ENCODE measurements around the gene RABGEF1.
"Not testable (repeated sequence)": the region's sequence is repeated elsewhere in the genome, so short reads cannot be mapped to it uniquely, and the experiment has no call there.

Gene RABGEF1

GRCh38 chr7:66758950-66759628, 18.6 kb downstream of the RABGEF1 start:
- Histone ChIP-seq H3K4me3 (ENCODE audit: low read length) (no peak overlapping the region), H3K36me3 (ENCODE audit: insufficient read depth, low read length) (no peaks in the 10 kb centered on the region), H3K4me1 (ENCODE audit: insufficient read depth, low read length) (no peaks in the 10 kb centered on the region), H2AFZ (ENCODE audit: low read depth, low read length) (no peak overlapping the region), H3K27me3 (ENCODE audit: insufficient read depth, low read length) (no peaks in the 10 kb centered on the region), H3K9me3 (ENCODE audit: low read length) (peaks cover 2% of the 10 kb centered on the region)

GRCh38 chr7:66763183-66763582, 22.6 kb downstream of the RABGEF1 start:
- not testable (repeated sequence) for H3K4me3 ChIP-seq (ENCODE audit: low read length); H2AFZ ChIP-seq (ENCODE audit: low read depth, low read length); H3K9me3 ChIP-seq (ENCODE audit: low read length); H3K36me3 ChIP-seq (ENCODE audit: insufficient read depth, low read length); H3K4me1 ChIP-seq (ENCODE audit: insufficient read depth, low read length); H3K27me3 ChIP-seq (ENCODE audit: insufficient read depth, low read length)

- H3K9me3 ChIP-seq (ENCODE audit: low read length); H3K27me3 ChIP-seq (ENCODE audit: insufficient read depth, low read length); H3K36me3 ChIP-seq (ENCODE audit: insufficient read depth, low read length); H3K4me1 ChIP-seq (ENCODE audit: insufficient read depth, low read length); H3K4me3 ChIP-seq (ENCODE audit: low read length); H2AFZ ChIP-seq (ENCODE audit: low read depth, low read length): not testable (repeated sequence)
Measured at GRCh38 chr7:66763633-66764355, 23.3 kb downstream of the RABGEF1 start.

- not testable (repeated sequence) for H3K36me3 ChIP-seq (ENCODE audit: insufficient read depth, low read length); H3K4me3 ChIP-seq (ENCODE audit: low read length); H3K9me3 ChIP-seq (ENCODE audit: low read length); H3K27me3 ChIP-seq (ENCODE audit: insufficient read depth, low read length); H3K4me1 ChIP-seq (ENCODE audit: insufficient read depth, low read length); H2AFZ ChIP-seq (ENCODE audit: low read depth, low read length)
Measured at GRCh38 chr7:66764905-66765304, 24.4 kb downstream of the RABGEF1 start.

- H3K4me3 ChIP-seq (ENCODE audit: low read length); H3K4me1 ChIP-seq (ENCODE audit: insufficient read depth, low read length); H3K36me3 ChIP-seq (ENCODE audit: insufficient read depth, low read length); H3K27me3 ChIP-seq (ENCODE audit: insufficient read depth, low read length); H2AFZ ChIP-seq (ENCODE audit: low read depth, low read length); H3K9me3 ChIP-seq (ENCODE audit: low read length): not testable (repeated sequence)
Measured at GRCh38 chr7:66765322-66766025, 24.9 kb downstream of the RABGEF1 start.

- H3K4me1 ChIP-seq (ENCODE audit: insufficient read depth, low read length), result no peaks in the 10 kb centered on the region
- H3K27me3 ChIP-seq (ENCODE audit: insufficient read depth, low read length), result no peaks in the 10 kb centered on the region
- H2AFZ ChIP-seq (ENCODE audit: low read depth, low read length), result no peak overlapping the region
- H3K9me3 ChIP-seq (ENCODE audit: low read length), result peaks cover 2% of the 10 kb centered on the region
- H3K4me3 ChIP-seq (ENCODE audit: low read length), result no peak overlapping the region
- H3K36me3 ChIP-seq (ENCODE audit: insufficient read depth, low read length), result no peaks in the 10 kb centered on the region
Measured at GRCh38 chr7:66766041-66766440, 25.5 kb downstream of the RABGEF1 start.

GRCh38 chr7:66767486-66767885, 27.0 kb downstream of the RABGEF1 start:
- not testable (repeated sequence) for H3K9me3 ChIP-seq (ENCODE audit: low read length); H2AFZ ChIP-seq (ENCODE audit: low read depth, low read length); H3K4me1 ChIP-seq (ENCODE audit: insufficient read depth, low read length); H3K36me3 ChIP-seq (ENCODE audit: insufficient read depth, low read length); H3K27me3 ChIP-seq (ENCODE audit: insufficient read depth, low read length); H3K4me3 ChIP-seq (ENCODE audit: low read length)

GRCh38 chr7:66768865-66769832, 28.6 kb downstream of the RABGEF1 start:
- H3K27me3 ChIP-seq (ENCODE audit: insufficient read depth, low read length), result no peaks in the 10 kb centered on the region
- peaks cover 5% of the 10 kb centered on the region for H3K36me3 ChIP-seq (ENCODE audit: insufficient read depth, low read length)
- no peaks in the 10 kb centered on the region for H3K9me3 ChIP-seq (ENCODE audit: low read length)
- no peak overlapping the region for H3K4me3 ChIP-seq (ENCODE audit: low read length)
- H2AFZ ChIP-seq (ENCODE audit: low read depth, low read length), result no peak overlapping the region
- peaks cover 9% of the 10 kb centered on the region for H3K4me1 ChIP-seq (ENCODE audit: insufficient read depth, low read length)

GRCh38 chr7:66769833-66770512, 29.4 kb downstream of the RABGEF1 start:
- H3K27me3 ChIP-seq (ENCODE audit: insufficient read depth, low read length), result no peaks in the 10 kb centered on the region
- peaks cover 12% of the 10 kb centered on the region for H3K36me3 ChIP-seq (ENCODE audit: insufficient read depth, low read length)
- peaks cover 9% of the 10 kb centered on the region for H3K4me1 ChIP-seq (ENCODE audit: insufficient read depth, low read length)
- H3K9me3 ChIP-seq (ENCODE audit: low read length), result no peaks in the 10 kb centered on the region
- H2AFZ ChIP-seq (ENCODE audit: low read depth, low read length), result no peak overlapping the region
- no peak overlapping the region for H3K4me3 ChIP-seq (ENCODE audit: low read length)

GRCh38 chr7:66771795-66772194, 31.3 kb downstream of the RABGEF1 start:
- no peaks in the 10 kb centered on the region for H3K27me3 ChIP-seq (ENCODE audit: insufficient read depth, low read length)
- H2AFZ ChIP-seq (ENCODE audit: low read depth, low read length), result no peak overlapping the region
- no peak overlapping the region for H3K4me3 ChIP-seq (ENCODE audit: low read length)
- peaks cover 9% of the 10 kb centered on the region for H3K4me1 ChIP-seq (ENCODE audit: insufficient read depth, low read length)
- no peaks in the 10 kb centered on the region for H3K9me3 ChIP-seq (ENCODE audit: low read length)
- H3K36me3 ChIP-seq (ENCODE audit: insufficient read depth, low read length), result peaks cover 30% of the 10 kb centered on the region

- H3K27me3 ChIP-seq (ENCODE audit: insufficient read depth, low read length); H3K4me1 ChIP-seq (ENCODE audit: insufficient read depth, low read length); H3K4me3 ChIP-seq (ENCODE audit: low read length); H3K9me3 ChIP-seq (ENCODE audit: low read length); H2AFZ ChIP-seq (ENCODE audit: low read depth, low read length): not testable (repeated sequence)
- peaks cover 40% of the 10 kb centered on the region for H3K36me3 ChIP-seq (ENCODE audit: insufficient read depth, low read length)
Measured at GRCh38 chr7:66773744-66774143, 33.2 kb downstream of the RABGEF1 start.

GRCh38 chr7:66776383-66776782, 35.9 kb downstream of the RABGEF1 start:
- not testable (repeated sequence) for H2AFZ ChIP-seq (ENCODE audit: low read depth, low read length); H3K4me3 ChIP-seq (ENCODE audit: low read length); H3K9me3 ChIP-seq (ENCODE audit: low read length); H3K4me1 ChIP-seq (ENCODE audit: insufficient read depth, low read length); H3K27me3 ChIP-seq (ENCODE audit: insufficient read depth, low read length)
- H3K36me3 ChIP-seq (ENCODE audit: insufficient read depth, low read length), result peaks cover 53% of the 10 kb centered on the region
